Upper lobe of left lung (tissue), 6 donors: ENCODE data around the gene CES1. TPM values are rescaled to one million over a fixed set of nuclear protein-coding genes. Genes with fewer than 3 reads are reported as not detected.

Experiments used
- ATAC-seq, 2 donors: fragments of 200-7000 bp; cut with Tn5 transposase; one replicate each; pipeline ENCODE4 v1.9.1; 2022; ENCODE audit warnings: mild to moderate bottlenecking in 2 of 2, moderate library complexity in 2 of 2; ENCODE audit not compliant: low FRiP score in 2 of 2
- DNase-seq, 2 donors: peaks; one replicate each; pipeline ENCODE4 v3.0.0-alpha.2; 2019 to 2020
- H3K27ac ChIP-seq, 4 donors: fragments of 200-600 bp; sonication (generic); one replicate each; pipeline ENCODE4 v1.5.1; 2016 to 2019
- H3K27me3 ChIP-seq, 4 donors: fragments of 200-600 bp; sonication (generic); one replicate each; pipeline ENCODE4 v1.5.1; 2017 to 2019
- H3K36me3 ChIP-seq, 4 donors: fragments of 200-600 bp; sonication (generic); one replicate each; pipeline ENCODE4 v1.5.1; 2016 to 2019
- H3K4me1 ChIP-seq, 4 donors: fragments of 200-600 bp; sonication (generic); one replicate each; pipeline ENCODE4 v1.5.1; 2018 to 2019
- H3K4me3 ChIP-seq, 4 donors: fragments of 200-600 bp; sonication (generic); one replicate each; pipeline ENCODE4 v1.5.1; 2017 to 2019; ENCODE audit warnings: mild to moderate bottlenecking in 2 of 4, moderate library complexity in 1 of 4
- H3K9me3 ChIP-seq, 4 donors: fragments of 200-600 bp; sonication (generic); one replicate each; pipeline ENCODE4 v1.5.1; 2018 to 2019
- EP300 ChIP-seq, 4 donors: sonication (generic); formaldehyde crosslinking; IDR thresholded peaks; one replicate each; pipeline ENCODE4 v1.5.1; 2017; ENCODE audit warnings: antibody characterized with exemption in 4 of 4, control low read depth in 2 of 4
- POLR2A ChIP-seq, 4 donors: fragments of 450-650 bp; IDR thresholded peaks; one replicate each; pipeline ENCODE4 v1.5.1; 2016 to 2017; ENCODE audit warnings: antibody characterized with exemption in 4 of 4, mild to moderate bottlenecking in 2 of 4
- POLR2AphosphoS5 ChIP-seq, 2 donors: sonication (generic); formaldehyde crosslinking; IDR thresholded peaks; one replicate each; pipeline ENCODE4 v1.5.1; 2017; ENCODE audit warnings: antibody characterized with exemption in 2 of 2
- WGBS, 2 donors: methylation state at CpG; one replicate each; pipeline ENCODE4 v1.1.5; 2017 to 2018; 5-methylcytosine and 5-hydroxymethylcytosine counted together
- total RNA-seq, 6 donors: library from RNA; depleted of rRNA in 4 of 6; stranded (reverse); fragments of >200 nt in 4 of 6; gene quantifications; one replicate each; pipeline versions ENCODE4 v1.1.0 to v1.2.1, GENCODE V29; 2016 to 2021
- TF ChIP-seq, protein P1 (sequence below), 6 experiments: fragments of 450-650 bp in 4 of 6; fragments of 200-600 bp in 2 of 6; sonication (generic) in 2 of 6; IDR thresholded peaks; one replicate each; pipeline ENCODE4 v1.5.1; 2016 to 2019; ENCODE audit warnings: antibody characterized with exemption in 6 of 6
- donor health status: DM: no; HTN: no; CAD: no; lungs with moderate emphysema.
- donor health status: DM: no; HTN: yes; CAD: no; lungs with severe emphysema.

CES1 gene
- total RNA-seq: 100 to 1,000 TPM; 110 to 224 (median 187) TPM

DNA sequence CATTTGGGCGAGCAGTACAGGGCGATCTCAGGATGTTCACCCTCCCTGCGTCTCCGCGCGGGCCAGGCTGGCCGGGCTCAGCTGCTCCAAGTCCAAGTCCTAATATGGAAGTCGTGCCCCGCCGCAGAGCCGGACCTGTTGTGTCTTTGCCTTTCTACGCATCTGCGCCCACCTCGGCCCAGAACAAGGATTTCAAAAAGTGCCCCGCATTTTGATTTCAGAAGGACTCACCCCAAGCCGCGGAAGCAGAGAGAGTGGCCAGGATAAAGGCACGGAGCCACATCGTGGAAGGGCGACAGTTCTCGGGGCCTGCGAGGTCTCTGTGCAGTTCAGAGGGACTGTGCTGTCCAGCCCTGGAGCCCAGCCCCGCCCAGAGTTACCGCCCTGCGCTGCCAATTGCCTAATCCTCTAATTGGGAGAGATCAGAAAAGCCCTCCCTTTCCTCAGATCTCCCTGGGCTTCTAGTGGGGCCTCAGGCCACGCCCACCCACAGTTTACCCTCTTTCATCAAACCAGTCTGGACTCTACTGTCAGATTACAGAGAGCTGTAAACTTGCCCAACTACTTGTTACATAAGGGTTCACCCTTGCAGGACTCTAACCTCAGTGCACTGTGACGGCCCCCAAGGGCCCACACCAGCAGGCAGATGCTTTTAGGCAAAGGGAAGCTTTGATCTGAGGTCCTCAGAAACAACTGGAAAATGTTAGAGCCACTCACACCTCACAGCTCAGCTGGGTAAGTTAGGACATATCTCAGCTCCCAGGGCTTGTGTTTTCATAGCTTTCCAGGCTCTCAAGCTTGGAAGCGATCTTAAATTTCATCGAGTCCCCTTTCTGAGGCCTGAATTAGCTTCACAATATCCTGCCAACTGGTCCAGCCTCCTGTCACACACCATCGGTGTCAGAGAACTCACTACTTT lies at the start of gene CES1:
CES1 (minus strand) TSS at position 324 of the 919 bp plus-strand sequence; CDS start at position 283, 41 bp downstream.
- H3K4me3 ChIP-seq: peak within 1 kb of the TSS in 3 of 4 donors; percentile 30 to 44 (median 39)
- 50 to 56% methylated on average over 16 to 30 of the region's 30 CpGs for WGBS, 2 donors
- H3K9me3 ChIP-seq: no peaks in the 10 kb centered on the region
- peak; percentile 83 to 90 for DNase-seq
- peak; percentile 27 to 60 for TF ChIP-seq POLR2AphosphoS5 (IDR thresholded peaks at IDR 0.05)
- TF ChIP-seq, protein P1, sequence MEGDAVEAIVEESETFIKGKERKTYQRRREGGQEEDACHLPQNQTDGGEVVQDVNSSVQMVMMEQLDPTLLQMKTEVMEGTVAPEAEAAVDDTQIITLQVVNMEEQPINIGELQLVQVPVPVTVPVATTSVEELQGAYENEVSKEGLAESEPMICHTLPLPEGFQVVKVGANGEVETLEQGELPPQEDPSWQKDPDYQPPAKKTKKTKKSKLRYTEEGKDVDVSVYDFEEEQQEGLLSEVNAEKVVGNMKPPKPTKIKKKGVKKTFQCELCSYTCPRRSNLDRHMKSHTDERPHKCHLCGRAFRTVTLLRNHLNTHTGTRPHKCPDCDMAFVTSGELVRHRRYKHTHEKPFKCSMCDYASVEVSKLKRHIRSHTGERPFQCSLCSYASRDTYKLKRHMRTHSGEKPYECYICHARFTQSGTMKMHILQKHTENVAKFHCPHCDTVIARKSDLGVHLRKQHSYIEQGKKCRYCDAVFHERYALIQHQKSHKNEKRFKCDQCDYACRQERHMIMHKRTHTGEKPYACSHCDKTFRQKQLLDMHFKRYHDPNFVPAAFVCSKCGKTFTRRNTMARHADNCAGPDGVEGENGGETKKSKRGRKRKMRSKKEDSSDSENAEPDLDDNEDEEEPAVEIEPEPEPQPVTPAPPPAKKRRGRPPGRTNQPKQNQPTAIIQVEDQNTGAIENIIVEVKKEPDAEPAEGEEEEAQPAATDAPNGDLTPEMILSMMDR (IDR thresholded peaks at IDR 0.05): no peak
- no peak for TF ChIP-seq EP300 (IDR thresholded peaks at IDR 0.05)
- TF ChIP-seq POLR2A (IDR thresholded peaks at IDR 0.05): peak in 1 of 4 donors; percentile 59
- H3K36me3 ChIP-seq: no peaks in the 10 kb centered on the region
- ATAC-seq: peak; percentile 86 to 88
- H3K4me1 ChIP-seq: peaks cover 6 to 13% (median 10%) of the 10 kb centered on the region in 4 donors
- no peaks in the 10 kb centered on the region for H3K27me3 ChIP-seq
- H3K27ac ChIP-seq: peak within 1 kb of the TSS; percentile 52 to 83 (median 63)

DNA sequence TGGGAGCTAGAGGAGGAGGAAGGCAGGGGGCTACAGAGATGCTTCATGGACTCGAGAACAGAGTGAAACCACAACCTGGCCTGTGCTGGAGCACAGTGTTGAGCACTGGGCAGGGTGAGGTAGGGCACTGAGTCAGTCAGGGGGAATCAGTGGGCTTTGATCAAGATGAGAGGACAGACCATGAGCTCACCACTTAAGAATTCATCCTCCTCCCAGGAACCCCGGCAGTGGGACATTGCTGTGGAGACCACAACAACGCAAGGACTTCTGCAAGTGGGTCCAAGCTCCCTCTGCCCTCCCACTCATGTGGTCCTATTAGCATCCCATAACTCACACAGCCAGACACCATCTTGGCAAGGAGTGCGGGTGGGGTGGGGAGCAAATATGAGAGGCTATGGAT lies 44.0 kb upstream of the CES1 start:
- H3K4me1 ChIP-seq: no peaks in the 10 kb centered on the region
- no peak overlapping the region for H3K4me3 ChIP-seq
- no peak for TF ChIP-seq EP300 (IDR thresholded peaks at IDR 0.05)
- TF ChIP-seq POLR2AphosphoS5 (IDR thresholded peaks at IDR 0.05): no peak
- TF ChIP-seq, protein P1 (IDR thresholded peaks at IDR 0.05): no peak
- H3K9me3 ChIP-seq: no peaks in the 10 kb centered on the region
- DNase-seq: no peak
- H3K27me3 ChIP-seq: no peaks in the 10 kb centered on the region
- 58 to 73% methylated on average over 4 of the region's 4 CpGs for WGBS, 2 donors
- H3K36me3 ChIP-seq: no peaks in the 10 kb centered on the region
- ATAC-seq: no peak
- no peak overlapping the region for H3K27ac ChIP-seq

DNA sequence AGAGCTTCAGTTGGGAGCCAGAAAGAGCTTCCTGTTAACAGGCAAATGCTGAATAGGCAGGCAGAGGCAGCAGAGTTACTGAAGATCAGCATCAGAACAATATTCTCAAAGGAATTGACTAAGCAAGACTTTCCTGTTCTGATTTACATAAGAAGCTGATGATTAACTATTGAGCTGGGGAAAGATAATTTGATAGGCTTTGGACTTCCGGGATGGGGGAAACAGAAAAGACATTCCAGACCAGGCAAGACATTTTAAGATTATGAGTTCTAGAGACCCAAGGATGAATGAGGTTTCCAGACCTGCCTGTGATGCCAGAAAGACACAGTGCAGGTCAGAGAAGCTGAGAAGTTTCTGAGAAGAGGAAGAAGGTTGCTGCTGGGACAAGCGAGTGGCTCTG lies 42.4 kb upstream of the CES1 start, which contains the start of gene CES5A:
CES5A (minus strand) TSS at position 101 of the 400 bp plus-strand sequence. CDS start 152 bp downstream, outside the sequence.
- Histone ChIP-seq H3K36me3 (no peaks in the 10 kb centered on the region), H3K9me3 (no peaks in the 10 kb centered on the region), H3K4me1 (no peaks in the 10 kb centered on the region), H3K27ac (no peak within 1 kb of the TSS), H3K4me3 (no peak within 1 kb of the TSS), H3K27me3 (no peaks in the 10 kb centered on the region)
- WGBS, 2 donors: 67% methylated on average over 2 of the region's 2 CpGs
- ATAC-seq: no peak
- TF ChIP-seq EP300 (IDR thresholded peaks at IDR 0.05) (no peak), POLR2A (IDR thresholded peaks at IDR 0.05) (no peak), POLR2AphosphoS5 (IDR thresholded peaks at IDR 0.05) (no peak)
- TF ChIP-seq, protein P1 (IDR thresholded peaks at IDR 0.05): no peak
- DNase-seq: no peak

DNA sequence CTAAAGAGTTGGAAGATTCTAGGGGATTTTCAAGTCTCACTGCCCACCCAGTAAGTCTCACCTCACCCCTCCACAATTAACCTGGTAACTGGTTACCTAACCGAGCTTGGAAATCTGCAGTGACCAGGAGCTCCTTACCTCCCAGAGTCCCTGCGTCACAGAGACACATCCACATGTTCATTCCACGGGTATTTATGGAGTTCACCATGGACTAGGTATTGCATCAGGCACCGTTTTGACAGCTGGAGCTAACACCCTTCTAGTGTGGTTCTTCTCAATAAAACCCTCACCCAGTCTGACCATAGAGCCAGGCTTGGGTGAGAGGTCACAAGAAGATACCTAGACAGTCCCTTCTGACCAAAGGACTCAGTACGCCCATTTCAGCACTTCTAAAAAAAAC lies 40.2 kb upstream of the CES1 start:
- Histone ChIP-seq H3K4me3 (no peak overlapping the region), H3K27ac (no peak overlapping the region), H3K36me3 (no peaks in the 10 kb centered on the region), H3K4me1 (no peaks in the 10 kb centered on the region), H3K9me3 (no peaks in the 10 kb centered on the region), H3K27me3 (no peaks in the 10 kb centered on the region)
- 84 to 92% methylated on average over 4 to 5 of the region's 5 CpGs for WGBS, 2 donors
- no peak for ATAC-seq
- TF ChIP-seq, protein P1 (IDR thresholded peaks at IDR 0.05): no peak
- TF ChIP-seq POLR2AphosphoS5 (IDR thresholded peaks at IDR 0.05) (no peak), POLR2A (IDR thresholded peaks at IDR 0.05) (no peak), EP300 (IDR thresholded peaks at IDR 0.05) (no peak)
- no peak for DNase-seq
